ENCODE measurements around the gene CFAP299.

DNA sequence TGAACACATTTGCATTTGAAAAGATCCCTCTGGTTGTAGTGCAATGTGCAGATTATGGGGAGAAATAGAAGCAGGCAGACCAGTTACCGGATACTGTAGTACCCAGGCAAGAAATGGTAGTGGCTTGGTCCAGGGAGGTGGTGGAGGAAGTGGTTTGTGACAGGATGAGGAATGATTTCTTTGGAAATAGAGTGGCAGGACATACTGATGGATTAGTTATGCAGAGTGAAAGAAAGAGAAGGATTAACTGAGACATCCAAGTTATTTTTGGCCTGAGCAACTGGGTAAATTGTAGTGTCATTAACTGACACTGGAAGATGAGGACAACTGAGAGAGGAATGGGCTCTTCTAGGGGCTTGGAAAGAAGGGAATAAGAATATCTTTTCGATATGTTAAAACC is 139.7 kb downstream of the CFAP299 start:
- TF ChIP-seq CTCF (IDR thresholded peaks at IDR 0.05): no peak
- TF ChIP-seq POLR2A (IDR thresholded peaks at IDR 0.05): no peak
- TF ChIP-seq POLR2AphosphoS5 (IDR thresholded peaks at IDR 0.05): no peak
